Cerebellar nuclear complex (tissue), 1 donor: ENCODE data around the gene FAM161B.
"Not testable (repeated sequence)": the region's sequence is repeated elsewhere in the genome, so short reads cannot be mapped to it uniquely, and the experiment has no call there.

Experiments used
- DNase-seq, 2 experiments: peaks; one replicate each; lab custom pipeline; 2025; lab: John Stamatoyannopoulos, UW

The FAM161B gene

DNA sequence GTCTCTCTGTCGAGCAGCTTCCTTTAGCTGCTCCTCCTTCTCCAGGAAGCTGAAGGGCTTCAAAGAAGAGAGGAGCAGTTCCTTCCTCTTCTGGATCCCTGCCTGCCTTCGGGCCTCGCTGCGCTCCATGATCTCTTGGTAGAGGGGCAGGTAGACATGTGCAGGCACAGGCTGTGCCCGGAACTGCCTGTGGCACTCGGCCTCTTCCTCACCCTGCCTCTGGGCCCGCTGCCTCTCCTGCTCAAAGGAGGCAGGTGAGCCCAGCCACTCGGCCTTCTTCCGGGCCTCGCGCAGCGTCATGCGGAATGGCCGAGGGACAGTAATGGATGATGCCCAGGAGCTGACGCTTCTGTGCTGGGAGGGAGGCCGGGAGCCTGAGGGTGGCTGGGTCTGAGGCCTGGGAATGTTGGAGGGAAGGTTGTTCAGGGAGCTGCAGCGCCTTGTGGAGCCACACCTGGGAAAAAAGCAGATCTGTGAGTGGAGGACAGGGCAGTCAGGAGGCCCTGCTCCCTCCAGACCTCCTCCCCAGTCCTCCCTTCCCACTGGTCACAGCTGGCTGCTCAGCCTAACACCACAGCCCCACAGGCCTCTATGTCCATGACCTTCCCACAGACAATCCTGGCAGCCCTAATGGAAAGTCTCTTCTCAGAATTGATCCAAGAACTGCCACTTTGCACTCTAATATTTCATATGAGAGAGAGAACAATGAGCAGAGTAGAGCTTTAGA lies 5.3 kb downstream of the FAM161B start:
- no peak for DNase-seq

DNA sequence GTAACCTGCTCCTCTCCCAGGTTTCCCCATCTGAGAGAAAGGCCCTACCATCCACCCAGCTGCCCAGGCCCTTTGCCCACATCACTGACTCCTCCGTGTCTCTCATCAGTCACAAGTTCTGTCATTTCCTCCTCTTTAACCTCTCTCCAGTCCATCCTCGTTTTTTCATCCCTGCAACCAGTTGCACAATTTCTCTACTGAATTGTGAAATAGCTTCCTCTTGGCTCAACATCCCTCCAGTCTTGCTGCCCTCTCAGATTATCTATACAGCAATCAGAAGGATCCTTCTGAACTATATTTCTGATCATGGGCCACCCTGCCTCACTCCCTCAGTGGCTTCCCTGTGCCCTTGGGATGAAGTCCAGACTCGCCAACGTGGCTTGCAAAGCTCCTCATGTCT lies 6.8 kb downstream of the FAM161B start:
- DNase-seq: no peak

DNA sequence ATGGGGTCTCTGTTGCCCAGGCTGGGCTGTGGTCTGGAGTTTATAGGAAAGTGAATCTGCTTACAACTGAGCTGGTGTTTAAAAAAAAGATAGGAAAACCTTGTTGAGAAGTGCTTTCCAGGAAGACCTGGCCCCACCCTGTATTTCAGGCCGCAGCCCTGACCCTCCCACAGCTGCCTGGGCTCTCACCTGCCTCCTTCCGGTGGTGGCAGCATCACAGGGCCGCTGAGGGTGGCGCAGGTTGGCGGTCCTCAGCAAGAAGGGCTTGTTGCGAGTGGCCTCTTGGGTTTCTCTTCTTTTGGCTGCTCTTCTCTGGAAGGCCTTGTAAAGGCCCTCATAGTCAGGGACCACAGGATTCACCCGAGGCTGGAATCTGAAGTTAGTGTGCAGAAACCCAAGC lies 7.7 kb downstream of the FAM161B start:
- no peak for DNase-seq

DNA sequence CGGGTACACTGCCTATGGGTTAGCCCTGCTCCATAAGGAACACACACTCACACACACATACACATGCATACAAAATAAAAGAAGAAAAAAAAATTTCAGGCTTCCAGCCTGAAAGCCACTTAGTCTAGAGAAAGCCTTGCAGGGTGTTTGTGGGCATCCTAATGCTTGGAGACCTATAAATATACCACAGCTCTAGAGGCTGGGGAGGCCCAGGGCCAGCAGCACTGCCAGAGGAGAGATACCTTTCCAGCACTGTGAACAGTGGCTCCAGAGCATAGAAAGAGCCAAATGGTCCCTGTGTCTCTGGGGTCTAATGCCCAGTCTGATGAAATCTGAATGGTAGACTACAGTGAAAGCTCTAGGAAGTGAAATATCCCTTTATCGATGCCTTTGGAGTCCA lies 12.9 kb downstream of the FAM161B start:
- DNase-seq: no peak

DNA sequence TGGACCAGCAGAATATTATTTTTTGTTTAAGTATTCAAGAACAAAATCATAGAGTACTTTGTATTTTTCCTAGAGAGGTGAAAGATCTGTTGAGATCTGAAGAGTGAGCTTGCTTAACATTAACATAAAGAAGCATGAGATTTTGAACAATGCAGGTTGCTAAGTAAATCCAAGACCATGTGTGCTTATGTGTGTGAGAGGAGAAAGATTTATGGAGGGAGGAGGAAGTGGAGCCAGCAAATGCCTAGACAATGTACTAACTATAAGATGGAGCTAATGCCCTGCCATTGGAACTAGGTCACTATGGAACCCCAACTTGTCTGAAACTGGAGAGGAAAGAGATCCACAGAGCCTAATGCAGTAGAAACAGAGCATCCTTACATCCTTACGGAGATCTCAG lies 13.3 kb downstream of the FAM161B start:
- DNase-seq: no peak

DNA sequence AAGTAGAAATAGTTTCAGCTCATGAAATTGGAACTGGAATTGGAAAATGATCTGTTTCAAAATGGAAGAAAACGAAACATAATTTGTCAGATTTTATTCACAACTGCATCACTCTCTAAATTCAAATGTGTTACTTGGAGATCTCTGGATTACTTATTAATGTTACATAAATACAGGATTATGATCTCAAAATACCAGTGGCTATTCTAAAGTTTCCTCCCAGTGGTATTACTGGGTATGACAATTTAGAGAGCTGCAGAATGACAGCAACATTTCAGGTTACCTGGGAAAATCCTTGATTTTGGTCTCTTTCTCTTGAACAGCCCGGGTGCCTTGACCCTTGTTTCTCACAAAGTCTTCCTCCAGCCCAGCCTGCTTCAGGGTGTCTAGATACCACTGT lies 14.2 kb downstream of the FAM161B start:
- DNase-seq: no peak

DNA sequence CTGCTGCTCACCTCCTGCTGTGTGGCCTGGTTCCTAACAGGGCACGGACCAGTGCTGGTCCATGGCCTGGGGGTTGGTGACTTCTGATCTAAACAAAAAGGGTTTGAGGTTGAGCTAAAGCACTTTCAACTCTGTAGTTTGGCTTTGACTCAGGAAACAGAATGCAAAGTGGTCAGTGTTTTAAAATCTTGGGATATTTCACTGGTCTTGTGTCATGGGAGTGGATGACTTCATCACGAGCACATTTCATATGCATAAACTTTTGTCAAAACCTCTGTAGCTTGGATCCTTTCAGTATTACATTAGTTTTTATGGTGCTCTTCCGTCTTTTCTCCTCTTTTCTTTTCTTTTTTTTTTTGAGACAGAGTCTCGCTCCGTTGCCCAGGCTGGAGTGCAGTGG lies 25.6 kb downstream of the FAM161B start:
- no peak for DNase-seq

DNA sequence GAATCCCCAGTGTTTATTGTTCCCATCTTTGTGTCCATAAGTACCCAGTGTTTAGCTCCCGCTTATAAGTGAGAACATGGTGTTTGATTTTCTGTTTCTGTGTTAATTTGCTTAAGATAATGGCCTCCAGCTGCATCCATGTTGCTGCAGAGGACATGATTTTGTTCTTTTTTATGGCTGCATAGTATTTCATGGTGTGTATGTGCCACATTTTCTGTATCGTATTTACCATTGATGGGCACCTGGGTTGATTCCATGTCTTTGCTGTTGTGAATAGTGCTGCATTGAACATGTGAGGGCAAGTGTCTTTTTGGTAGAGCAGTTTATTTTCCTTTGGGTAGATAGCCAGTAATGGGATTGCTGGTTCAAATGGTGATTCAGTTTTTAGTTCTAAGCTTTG lies 30.4 kb downstream of the FAM161B start:
- not testable (repeated sequence) for DNase-seq

DNA sequence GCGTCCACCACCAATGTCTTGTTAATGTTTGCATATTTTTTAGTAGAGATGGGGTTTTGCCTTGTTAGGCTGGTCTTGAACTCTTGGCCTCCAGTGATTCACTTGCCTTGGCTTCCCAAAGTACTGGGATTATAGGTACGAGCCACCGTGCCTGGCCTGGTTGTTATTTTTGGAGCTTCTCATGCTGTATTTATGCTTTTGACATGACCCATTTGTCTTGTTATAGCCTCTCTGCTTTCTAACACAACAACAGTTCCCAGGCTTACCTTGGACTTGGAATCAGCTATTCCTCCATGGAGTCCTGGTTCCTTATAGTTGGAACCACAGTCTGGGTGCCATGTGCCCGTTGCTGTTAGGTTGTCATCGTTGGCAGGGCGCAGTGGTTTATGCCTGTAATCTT lies 33.6 kb downstream of the FAM161B start:
- DNase-seq: no peak

DNA sequence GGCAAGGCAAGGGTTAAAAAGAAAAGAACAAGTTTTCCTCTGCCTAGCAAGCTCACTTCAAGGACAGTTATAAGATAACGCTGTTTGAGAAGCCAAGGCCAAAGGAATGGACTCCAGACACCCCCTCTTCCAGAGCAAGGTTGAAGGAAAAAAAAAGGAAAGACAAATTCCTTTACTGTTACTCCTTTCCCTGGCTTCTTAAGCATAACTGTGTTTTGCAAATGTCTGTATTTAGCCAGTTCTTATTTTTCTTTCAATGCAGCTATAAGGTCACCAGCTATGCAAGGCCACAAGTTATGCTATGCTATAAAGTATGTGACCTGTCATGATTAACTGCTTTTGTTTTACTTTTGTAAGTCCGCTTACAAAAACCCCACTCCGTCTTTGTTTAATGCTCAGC lies 36.6 kb downstream of the FAM161B start:
- no peak for DNase-seq

DNA sequence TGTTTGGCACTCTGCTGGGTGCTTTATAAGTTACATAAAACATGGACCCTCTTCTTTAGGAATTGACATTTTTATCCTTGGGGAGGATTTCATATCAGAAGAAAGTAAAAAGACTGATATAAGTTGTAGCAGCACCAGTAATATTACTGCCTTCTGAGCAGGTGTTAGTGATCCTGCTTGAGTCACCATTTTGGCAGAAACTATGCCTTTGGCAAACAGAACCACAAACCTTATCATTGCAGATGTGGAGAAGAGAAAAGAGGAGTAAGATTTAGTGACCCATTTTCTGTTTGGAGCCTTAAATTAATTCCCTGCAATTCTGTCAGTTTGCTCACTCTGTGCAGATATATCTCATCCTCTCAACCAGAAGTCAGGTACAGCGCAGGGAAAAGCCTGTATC lies 40.2 kb downstream of the FAM161B start:
- no peak for DNase-seq

DNA sequence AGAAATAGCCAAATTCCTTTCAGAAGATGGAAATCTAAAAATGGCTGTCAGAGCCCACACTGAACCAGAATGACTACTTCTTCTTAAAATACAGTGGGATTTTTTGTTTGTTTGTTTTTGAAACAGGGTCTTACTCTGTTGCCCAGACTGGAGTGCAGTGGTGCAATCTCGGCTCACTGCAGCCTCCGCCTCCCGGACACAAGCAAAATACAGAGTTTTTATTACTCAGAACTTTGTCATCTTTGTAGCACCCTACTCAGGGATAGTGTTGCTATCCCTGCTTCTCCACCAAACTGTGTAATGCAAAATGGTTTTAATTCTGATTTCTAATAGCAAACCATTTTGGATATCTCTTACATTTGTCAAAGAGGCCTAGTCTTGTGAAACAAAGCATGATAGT lies 46.9 kb downstream of the FAM161B start:
- DNase-seq: no peak

DNA sequence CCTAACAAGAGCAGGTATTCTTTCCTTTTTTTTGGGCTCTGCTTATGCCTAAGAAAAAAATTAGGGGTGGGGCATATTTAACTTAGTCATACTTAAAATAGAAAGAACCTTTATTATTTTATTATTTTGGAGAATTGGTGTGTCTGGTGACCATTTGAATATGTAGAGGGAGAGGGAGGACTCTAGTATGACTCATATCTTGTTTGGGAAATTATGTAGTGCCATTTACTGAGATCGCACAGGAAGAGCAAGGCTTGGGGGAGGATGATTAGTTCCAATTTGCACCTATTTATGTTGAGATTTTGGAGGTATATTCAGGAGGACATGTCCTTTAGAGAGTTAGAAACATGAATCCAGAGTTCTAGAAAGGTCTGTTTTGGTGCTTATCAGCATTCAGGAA lies 53.4 kb downstream of the FAM161B start:
- DNase-seq: no peak

DNA sequence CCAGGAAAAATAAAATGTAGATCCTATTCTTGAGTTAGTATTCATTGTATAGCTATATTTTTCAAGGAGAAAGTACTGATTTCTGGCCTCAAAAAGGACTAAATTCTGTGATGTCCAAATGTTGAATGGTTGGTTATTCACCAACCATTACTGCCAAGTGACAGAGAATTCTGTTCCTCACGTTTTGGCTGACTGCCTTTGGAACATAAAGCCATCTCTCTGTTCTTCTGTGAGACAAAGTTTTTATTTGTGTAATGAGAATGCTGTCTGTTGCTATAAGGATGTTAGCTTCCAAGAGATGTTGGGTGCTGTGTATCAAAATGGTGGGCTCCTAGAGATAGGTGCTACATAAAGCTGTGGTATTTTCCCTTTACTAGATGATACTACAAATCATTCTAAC lies 54.0 kb downstream of the FAM161B start:
- no peak for DNase-seq

DNA sequence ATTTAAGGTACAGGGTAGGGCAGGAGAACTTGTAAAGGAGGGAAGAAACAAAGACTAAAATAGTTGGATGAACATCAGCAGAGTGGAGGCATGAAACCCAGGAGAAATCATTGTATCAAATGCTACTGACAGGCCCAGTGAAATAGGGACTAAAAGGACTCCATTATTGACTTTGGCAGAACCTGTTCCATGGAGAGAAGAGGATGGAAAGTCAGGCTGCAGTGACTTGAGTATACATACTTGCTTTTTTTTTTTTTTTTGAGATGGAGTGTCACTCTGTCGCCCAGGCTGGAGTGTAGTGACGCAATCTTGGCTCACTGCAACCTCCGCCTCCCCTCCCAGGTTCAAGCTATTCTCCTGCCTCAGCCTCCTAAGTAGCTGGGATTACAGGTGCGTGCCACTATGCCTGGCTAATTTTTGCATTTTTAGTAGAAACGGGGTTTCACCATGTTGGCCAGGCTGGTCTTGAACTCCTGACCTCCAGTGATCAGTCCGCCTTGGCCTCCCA lies 55.7 kb downstream of the FAM161B start:
- DNase-seq: not testable (repeated sequence)

DNA sequence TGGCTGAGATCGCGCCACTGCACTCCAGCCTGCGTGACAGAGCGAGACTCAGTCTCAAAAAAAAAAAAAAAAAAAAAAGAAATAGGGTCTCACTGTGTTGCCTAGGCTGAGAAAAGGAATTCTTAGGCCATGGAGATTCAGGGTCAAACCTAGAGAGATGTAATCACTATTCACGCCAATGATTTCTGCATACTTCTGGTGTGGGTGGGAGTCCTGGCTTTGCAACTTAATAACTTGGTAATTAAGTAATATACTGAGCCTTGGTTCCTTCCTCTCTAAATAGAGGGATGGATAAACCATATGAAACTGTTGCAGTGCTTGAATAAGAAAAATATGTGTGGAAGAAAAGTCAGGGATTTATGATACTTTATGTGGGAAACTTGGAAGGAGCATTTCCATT lies 60.5 kb downstream of the FAM161B start:
- DNase-seq: no peak

DNA sequence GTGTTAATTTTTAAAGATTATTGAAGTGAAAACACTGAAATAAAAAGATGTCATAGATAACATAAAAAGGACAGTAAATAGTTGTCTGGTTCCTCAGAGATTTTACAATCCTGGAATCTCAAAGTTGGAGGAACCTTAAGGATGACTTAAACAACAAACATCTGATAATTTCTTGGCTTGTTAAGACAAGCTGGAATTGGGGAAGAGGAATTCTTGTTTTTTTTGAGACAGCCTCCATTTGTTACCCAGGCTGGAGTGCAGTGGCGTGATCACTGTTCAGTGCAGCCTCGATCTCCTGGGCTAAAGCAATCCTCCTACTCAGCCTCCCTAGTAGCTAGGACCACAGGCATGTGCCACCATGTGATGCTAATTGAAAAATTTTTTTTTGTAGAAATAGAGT lies 60.9 kb downstream of the FAM161B start:
- DNase-seq: no peak

DNA sequence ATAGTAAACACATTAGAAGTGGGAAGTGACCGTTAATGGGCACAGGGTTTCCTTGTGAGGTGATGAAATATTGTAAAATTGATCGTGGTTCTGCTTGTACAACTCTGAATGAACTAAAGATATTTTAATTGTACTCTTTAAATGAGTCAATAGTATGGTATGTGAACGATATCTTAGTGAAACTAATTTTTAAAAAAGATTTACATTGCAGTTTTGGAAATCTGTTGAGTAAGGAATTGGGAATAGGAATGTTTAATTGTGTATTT lies 61.5 kb downstream of the FAM161B start:
- DNase-seq: no peak

DNA sequence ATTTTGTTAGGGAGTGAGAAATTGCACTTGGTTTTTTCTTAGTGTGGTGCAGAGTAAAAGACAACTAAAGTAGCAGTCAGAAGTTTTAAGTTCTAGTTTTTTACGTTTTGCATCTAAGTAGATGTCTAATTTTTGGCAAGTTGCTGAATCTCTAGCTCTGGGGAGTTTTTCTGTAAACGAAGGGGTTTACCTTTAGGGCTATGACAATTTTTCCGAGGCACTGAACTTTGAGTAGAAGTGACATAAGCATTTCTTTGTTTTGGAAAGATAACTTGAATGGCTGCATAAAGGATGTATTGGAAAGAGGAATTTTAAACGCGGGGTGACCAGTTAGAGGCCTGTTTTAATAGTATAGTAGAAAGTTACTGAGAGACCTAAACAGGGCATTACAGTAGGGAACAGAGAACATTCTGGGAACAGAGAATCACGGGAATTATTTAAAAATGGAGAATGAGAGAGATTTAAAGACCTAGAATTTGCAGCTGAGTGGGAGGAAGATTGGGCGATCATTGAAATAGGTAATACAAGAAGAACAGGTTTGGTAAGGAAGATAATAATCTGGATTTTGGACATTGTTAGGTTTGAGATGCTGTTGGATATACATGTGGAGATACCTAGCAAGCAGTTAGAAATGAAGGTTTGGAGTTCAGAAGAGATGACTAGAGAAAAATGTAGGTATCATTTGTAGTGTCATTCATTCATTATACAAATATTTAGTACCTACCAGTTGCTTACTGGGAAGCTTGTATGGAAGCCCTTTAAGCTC lies 62.0 kb downstream of the FAM161B start:
- no peak for DNase-seq

DNA sequence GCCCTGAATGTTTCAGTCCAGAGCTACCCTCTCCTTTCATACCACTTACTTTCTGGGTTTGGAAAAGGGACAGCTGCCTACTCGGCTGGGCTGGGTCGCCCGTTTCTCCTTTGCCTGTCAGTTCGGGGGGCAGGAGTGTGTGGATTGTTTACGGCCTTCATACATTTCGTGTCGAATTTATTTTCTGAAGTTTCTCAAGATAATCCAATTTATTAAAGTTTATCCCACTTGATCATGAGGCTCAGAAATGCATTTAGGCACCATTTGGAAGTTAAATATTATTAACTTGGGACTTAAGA lies 62.6 kb downstream of the FAM161B start:
- DNase-seq: no peak

DNA sequence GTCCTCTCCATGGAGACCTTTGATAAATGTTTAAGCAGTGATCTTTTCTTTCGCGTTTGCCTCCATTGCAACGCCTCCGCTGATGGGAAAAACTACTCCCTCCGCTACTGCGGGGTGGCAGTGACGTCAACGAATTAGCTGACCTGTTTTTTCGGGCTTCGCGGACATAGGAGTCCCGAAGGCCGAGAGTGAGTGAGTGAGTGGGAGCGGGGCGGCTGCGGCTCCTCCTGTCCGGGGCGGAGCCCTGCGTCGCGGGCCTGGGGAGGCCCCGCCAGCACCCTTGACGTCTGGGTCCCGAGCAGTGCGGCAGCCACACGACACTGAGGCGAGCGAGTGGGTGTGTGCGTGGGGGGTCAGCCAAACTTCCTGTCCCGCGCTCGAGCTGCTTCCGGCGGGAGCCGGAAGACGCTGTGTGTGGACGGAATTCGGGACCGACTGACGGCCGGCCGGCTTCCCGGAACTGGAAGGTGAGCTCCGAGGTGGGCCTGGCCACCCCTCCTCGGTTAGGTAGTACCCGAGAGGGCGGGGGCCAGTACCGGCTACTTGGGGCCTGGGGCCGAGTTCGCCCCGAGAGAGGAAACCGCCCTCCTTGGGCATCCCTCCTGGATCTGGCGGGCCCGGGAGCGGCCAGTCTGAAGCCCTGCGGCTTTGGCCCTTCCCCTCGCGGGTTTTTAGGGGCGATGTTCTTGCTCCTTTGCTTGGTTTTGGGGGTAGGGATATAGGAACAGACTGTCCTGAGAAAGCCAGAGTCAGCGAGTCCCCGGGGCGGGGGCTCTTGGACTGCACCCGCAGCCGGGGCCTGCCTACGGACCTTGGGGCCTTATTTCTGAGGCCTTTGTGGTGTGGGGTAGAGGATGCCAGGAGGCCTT lies 63.2 kb downstream of the FAM161B start, which contains the start of gene ZNF410:
Gene ZNF410, plus strand, starts transcription at position 411 of the 869 bp plus-strand sequence. CDS start 5,317 bp downstream, outside the sequence.
- peak; percentile 15 to 68 for DNase-seq

DNA sequence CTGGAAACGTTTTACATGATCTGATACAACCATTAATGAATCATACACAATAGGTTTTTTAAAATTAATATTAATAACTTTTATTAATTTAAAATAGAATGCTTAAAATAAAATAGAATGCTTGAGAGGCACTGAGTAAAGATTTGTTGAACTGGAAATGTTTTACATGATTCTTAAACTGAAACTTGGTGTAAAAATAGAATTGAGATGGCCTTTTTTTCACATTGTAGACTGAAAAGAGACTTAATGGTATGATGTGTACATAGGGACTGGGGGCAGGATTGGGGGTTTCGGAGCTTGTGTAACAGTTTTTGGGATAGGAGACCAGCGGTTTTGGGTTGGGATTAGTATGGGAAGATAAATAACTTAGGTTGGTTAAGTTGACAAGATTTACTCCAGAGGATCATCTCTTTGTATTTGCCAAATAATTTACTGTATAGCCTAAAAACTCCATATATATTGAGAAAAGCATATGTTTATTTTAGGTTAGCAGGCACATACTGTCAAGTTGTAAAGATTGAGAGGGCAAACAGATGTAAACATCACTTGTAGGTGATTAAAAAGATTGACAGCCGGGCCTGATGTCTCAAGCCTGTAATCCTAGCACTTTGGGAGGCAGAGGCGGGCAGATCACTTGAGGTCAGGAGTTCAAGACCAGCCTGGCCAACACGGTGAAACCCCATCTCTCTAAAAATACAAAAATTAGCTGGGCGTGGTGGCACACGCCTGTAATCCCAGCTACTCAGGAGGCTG lies 65.3 kb downstream of the FAM161B start:
- DNase-seq: no peak
